Measurements from ENCODE around the gene TMEM151B. TPM values are rescaled to one million over a fixed set of nuclear protein-coding genes. Genes with fewer than 3 reads are reported as not detected.

The TMEM151B gene
- total and polyA plus RNA-seq, 10 of the 15 experiments (the other 5 are each of a cell fraction or from before 2014, with no cell fraction given): 0.01 to 0.19 (median 0.05) TPM; not detected in 6

DNA sequence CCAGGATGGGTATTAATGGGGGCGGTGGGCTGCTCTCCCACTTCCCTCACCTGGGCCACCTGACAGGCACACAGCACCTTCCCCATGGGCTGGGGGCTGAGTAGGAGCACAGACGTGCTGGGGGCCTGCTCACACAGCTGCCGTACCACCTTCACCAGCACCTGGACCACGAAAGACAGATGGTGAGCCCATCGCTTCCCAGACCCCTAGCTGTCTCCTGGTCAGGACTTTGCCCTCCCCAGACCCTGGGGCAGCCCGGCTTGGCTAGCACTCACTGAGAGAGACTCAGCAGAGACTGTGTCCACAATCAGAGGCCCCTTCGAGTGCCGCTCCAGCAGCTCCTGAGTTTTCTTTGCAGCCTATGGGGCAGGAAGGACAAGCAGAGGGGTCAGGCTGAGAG lies 30.9 kb downstream of the TMEM151B start:
- ChIA-PET CTCF (no interaction called here), SMC1A (ENCODE audit: uncharacterized antibody, unreplicated experiment) (interaction anchor here (1.3 kb wide), 1 partner anchor 32 kb away, joined by 4 read pairs; no protein-coding TSS in a partner anchor), POLR2A (interaction anchor here (0.6 kb wide), 1 partner anchor 63 kb away, joined by 5 read pairs; no protein-coding TSS in a partner anchor), RAD21 (ENCODE audit: unreplicated experiment) (no interaction called here)
- Histone ChIP-seq H3K4me3 (no peak overlapping the region), H3K27me3 (replicated peaks in 1 of 2; ENCODE audit: control insufficient read depth in 2 of 2, insufficient read depth in 2 of 2, low read length in 1 of 2) (peaks cover 9 to 10% of the 10 kb centered on the region in 2 experiments), H3K9me3 (replicated peaks; ENCODE audit: control insufficient read depth, insufficient read depth, low read length) (no peaks in the 10 kb centered on the region), H3K36me3 (ENCODE audit: control insufficient read depth in 2 of 2, insufficient read depth in 2 of 2, low read length in 1 of 2) (peaks cover 5 to 29% of the 10 kb centered on the region in 2 experiments; a peak in 3 of 4 replicates), H3K4me2 (ENCODE audit: control insufficient read depth, insufficient read depth) (no peak overlapping the region), H2AFZ (ENCODE audit: control insufficient read depth, low read depth, low read length) (no peak overlapping the region), H4K20me1 (ENCODE audit: control insufficient read depth, insufficient read depth) (no peaks in the 10 kb centered on the region), H3K9ac (ENCODE audit: control insufficient read depth, insufficient read depth, low read length) (no peak overlapping the region), H3K27ac (ENCODE audit: control insufficient read depth, insufficient read depth) (no peak overlapping the region), H3K4me1 (ENCODE audit: control insufficient read depth, insufficient read depth, low read length) (no peaks in the 10 kb centered on the region), H3K79me2 (ENCODE audit: control insufficient read depth, insufficient read depth, low read length) (no peaks in the 10 kb centered on the region)
- 93% methylated on average over 7 of the region's 8 CpGs for WGBS (ENCODE audit: insufficient coverage, insufficient replicate concordance, low lambda C conversion rate, missing lambda C conversion rate)
- no TSS peak for BruUV-seq (replicated peaks)
- no peak for DNase-seq (ENCODE audit: low read depth, low spot score)
- no peak for TF ChIP-seq MYC (IDR thresholded peaks at IDR 0.05; ENCODE audit: insufficient read depth, insufficient read length, insufficient replicate concordance, low read length, severe bottlenecking)
- TF ChIP-seq NFYA (IDR thresholded peaks at IDR 0.05; ENCODE audit: borderline replicate concordance, low read depth, low read length): no peak
- no peak for TF ChIP-seq ETV6 (conservative IDR thresholded peaks at IDR 0.05 in 1 of 2, IDR thresholded peaks at IDR 0.05 in 1 of 2; ENCODE audit: borderline replicate concordance in 1 of 2, low read depth in 1 of 2)
- no peak for TF ChIP-seq RAD21 (IDR thresholded peaks at IDR 0.05; ENCODE audit: insufficient read depth, low read depth, low read length)
- TF ChIP-seq EZH2 (IDR thresholded peaks at IDR 0.05; ENCODE audit: borderline replicate concordance, control insufficient read depth, low read depth, low read length): no peak
- no peak for TF ChIP-seq BHLHE40 (IDR thresholded peaks at IDR 0.05; ENCODE audit: borderline replicate concordance in 1 of 2, low read depth in 2 of 2, low read length in 1 of 2)
- TF ChIP-seq E2F8 (IDR thresholded peaks at IDR 0.05; ENCODE audit: low read depth, partially characterized antibody): no peak
- no peak for TF ChIP-seq ELK1 (IDR thresholded peaks at IDR 0.05; ENCODE audit: low read depth, low read length)
- no peak for TF ChIP-seq SKIL (IDR thresholded peaks at IDR 0.05; ENCODE audit: low read depth, poor library complexity, severe bottlenecking)
- no peak for TF ChIP-seq MTA3 (IDR thresholded peaks at IDR 0.05; ENCODE audit: borderline replicate concordance, low read length)
- no peak for TF ChIP-seq TARDBP (IDR thresholded peaks at IDR 0.05; ENCODE audit: borderline replicate concordance)
- ATAC-seq: no peak
- no peak for FAIRE-seq
- in situ Hi-C loops (cut with MboI): no loop called here
- intact Hi-C loops (cut with micrococcal nuclease; ENCODE audit: unreplicated experiment): no loop called here

All from GM12878 (cell line).